A673 (cell line): ENCODE results near the gene PPP2R3B. TPM values are rescaled to one million over a fixed set of nuclear protein-coding genes. Genes with fewer than 3 reads are reported as not detected.

ENCODE experiments used
- BruUV-seq: library from RNA; stranded (reverse); fragments of 400-500 nt; replicated peaks from 2 replicates; lab custom pipeline; 2021; lab: Mats Ljungman, UMichigan
- CTCF ChIA-PET: fragments of 300-600 bp; sonication (Branson Sonifier 250); formaldehyde crosslinking; loops from one replicate; lab custom pipeline; 2022; ENCODE audit warnings: antibody characterized with exemption; lab: Charles Lee
- POLR2A ChIA-PET: fragments of 300-600 bp; sonication (Branson Sonifier 250); formaldehyde crosslinking; loops from one replicate; lab custom pipeline; 2022; ENCODE audit warnings: antibody characterized with exemption; ENCODE audit not compliant: low non-redundant PET; lab: Charles Lee
- DNase-seq: peaks from one replicate; pipeline ENCODE4 v3.0.0-alpha.2; 2015; ENCODE audit warnings: low spot score
- H3K27ac ChIP-seq: fragments of 200-600 bp; sonication (generic); 2 replicates; pipeline ENCODE4 v1.5.1; 2016; ENCODE audit warnings: mixed run types, low read depth, mild to moderate bottlenecking, mixed read lengths, antibody characterized with exemption, low read length; ENCODE audit not compliant: poor library complexity, severe bottlenecking
- H3K27me3 ChIP-seq: fragments of 200-600 bp; sonication (generic); replicated peaks from 2 replicates; pipeline ENCODE4 v1.6.1; 2017; ENCODE audit warnings: mixed run types, low read depth, mild to moderate bottlenecking, mixed read lengths, antibody characterized with exemption, low read length; ENCODE audit not compliant: insufficient read depth, poor library complexity
- H3K36me3 ChIP-seq: fragments of 200-600 bp; sonication (generic); 2 replicates; pipeline ENCODE4 v1.6.1; 2016; ENCODE audit warnings: mixed run types, mild to moderate bottlenecking, mixed read lengths, antibody characterized with exemption, low read length; ENCODE audit not compliant: insufficient read depth, poor library complexity, severe bottlenecking
- H3K4me1 ChIP-seq: fragments of 200-600 bp; sonication (generic); 2 replicates; pipeline ENCODE4 v1.6.1; 2017; ENCODE audit warnings: mixed run types, mild to moderate bottlenecking, mixed read lengths, antibody characterized with exemption, low read length; ENCODE audit not compliant: insufficient read depth, poor library complexity, severe bottlenecking
- H3K4me3 ChIP-seq: fragments of 200-600 bp; sonication (generic); 2 replicates; pipeline ENCODE4 v1.5.1; 2016; ENCODE audit warnings: low read depth, mixed run types, mild to moderate bottlenecking, mixed read lengths, low read length; ENCODE audit not compliant: poor library complexity, severe bottlenecking
- H3K9me3 ChIP-seq: fragments of 200-600 bp; sonication (generic); 2 replicates; pipeline ENCODE4 v1.6.1; 2016; ENCODE audit warnings: mixed run types, low read depth, mild to moderate bottlenecking, mixed read lengths, antibody characterized with exemption, low read length; ENCODE audit not compliant: poor library complexity, severe bottlenecking
- CTCF ChIP-seq: fragments of 300-800, 200-600 bp; sonication (generic); conservative IDR thresholded peaks from 2 replicates; pipeline ENCODE4 v1.5.1; 2017; ENCODE audit warnings: low read depth, mild to moderate bottlenecking, antibody characterized with exemption, low read length, moderate library complexity, mixed read lengths
- EZH2 ChIP-seq: fragments of 200-600 bp; sonication (generic); IDR thresholded peaks from 2 replicates; pipeline ENCODE4 v1.6.1; 2017; ENCODE audit warnings: borderline replicate concordance, low read depth, mild to moderate bottlenecking, mixed read lengths, antibody characterized with exemption, low read length; ENCODE audit not compliant: poor library complexity, severe bottlenecking
- intact Hi-C: fragments of 100-400 bp; cut with micrococcal nuclease; formaldehyde crosslinking; loops from one replicate; pipeline ENCODE4 v1.10.0; 2022; ENCODE audit not compliant: unreplicated experiment
- total RNA-seq: library from RNA; stranded (reverse); gene quantifications from 2 replicates; pipeline ENCODE4 v1.2.3, GENCODE V29; 2021

Gene PPP2R3B
- total RNA-seq, 1 experiment from 2014 or later: 43.6 TPM

- intact Hi-C loops: no loop called here
- H3K27me3 ChIP-seq: no peaks in the 10 kb centered on the region
- no peak overlapping the region for H3K27ac ChIP-seq
- CTCF ChIA-PET: no interaction called here
- H3K9me3 ChIP-seq: no peaks in the 10 kb centered on the region
- DNase-seq: no peak
- H3K36me3 ChIP-seq: no peaks in the 10 kb centered on the region
- H3K4me1 ChIP-seq: no peaks in the 10 kb centered on the region
- no TSS peak for BruUV-seq
- H3K4me3 ChIP-seq: no peak overlapping the region
- POLR2A ChIA-PET: no interaction called here
- no peak for TF ChIP-seq EZH2
Measured at GRCh38 chrX:405149-405548, 18.4 kb upstream of the PPP2R3B start.

GRCh38 chrX:404656-405055 lies 17.9 kb upstream of the PPP2R3B start:
- Histone ChIP-seq H3K4me3 (no peak overlapping the region), H3K9me3 (no peaks in the 10 kb centered on the region), H3K36me3 (no peaks in the 10 kb centered on the region), H3K27ac (no peak overlapping the region), H3K4me1 (no peaks in the 10 kb centered on the region), H3K27me3 (no peaks in the 10 kb centered on the region)
- POLR2A ChIA-PET: no interaction called here
- TF ChIP-seq EZH2: no peak
- TF ChIP-seq CTCF: no peak
- DNase-seq: no peak
- CTCF ChIA-PET: no interaction called here
- no TSS peak for BruUV-seq
- intact Hi-C loops: no loop called here

- Histone ChIP-seq H3K9me3 (no peaks in the 10 kb centered on the region), H3K36me3 (no peaks in the 10 kb centered on the region), H3K27me3 (no peaks in the 10 kb centered on the region), H3K27ac (no peak overlapping the region), H3K4me1 (no peaks in the 10 kb centered on the region), H3K4me3 (no peak overlapping the region)
- BruUV-seq: no TSS peak
- TF ChIP-seq CTCF (no peak), EZH2 (no peak)
- POLR2A ChIA-PET: no interaction called here
- intact Hi-C loops: no loop called here
- CTCF ChIA-PET: no interaction called here
- no peak for DNase-seq
Measured at GRCh38 chrX:402857-403256, 16.1 kb upstream of the PPP2R3B start.

- TF ChIP-seq EZH2 (no peak), CTCF (no peak)
- no peaks in the 10 kb centered on the region for H3K4me1 ChIP-seq
- POLR2A ChIA-PET: no interaction called here
- intact Hi-C loops: no loop called here
- H3K27ac ChIP-seq: no peak overlapping the region
- H3K36me3 ChIP-seq: no peaks in the 10 kb centered on the region
- no peaks in the 10 kb centered on the region for H3K27me3 ChIP-seq
- no TSS peak for BruUV-seq
- no peaks in the 10 kb centered on the region for H3K9me3 ChIP-seq
- CTCF ChIA-PET: no interaction called here
- no peak for DNase-seq
- no peak overlapping the region for H3K4me3 ChIP-seq
Measured at GRCh38 chrX:400258-400657, 13.6 kb upstream of the PPP2R3B start.
